Ishikawa (cell line): ENCODE measurements around the gene SLC6A19.

Experiments
- CEBPB ChIP-seq: IDR thresholded peaks from 2 replicates; pipeline ENCODE4 v1.6.1; 2012
- CREB1 ChIP-seq: IDR thresholded peaks from 2 replicates; pipeline ENCODE4 v1.6.1; 2012; ENCODE audit warnings: low read depth
- EGR1 ChIP-seq: IDR thresholded peaks from 2 replicates; pipeline ENCODE4 v1.6.1; 2012
- EP300 ChIP-seq: IDR thresholded peaks from 2 replicates; pipeline ENCODE4 v1.6.1; 2012; ENCODE audit warnings: borderline replicate concordance
- FOXM1 ChIP-seq: IDR thresholded peaks from 2 replicates; pipeline ENCODE4 v1.6.1; 2012; ENCODE audit warnings: low read depth, borderline replicate concordance
- MAX ChIP-seq: IDR thresholded peaks from 2 replicates; pipeline ENCODE4 v1.6.1; 2012
- NFIC ChIP-seq: IDR thresholded peaks from 2 replicates; pipeline ENCODE4 v1.6.1; 2012
- RAD21 ChIP-seq: IDR thresholded peaks from 2 replicates; pipeline ENCODE4 v1.6.1; 2012; ENCODE audit warnings: low read depth
- REST ChIP-seq: IDR thresholded peaks from 2 replicates; pipeline ENCODE4 v1.6.1; 2012; ENCODE audit warnings: low read depth, mild to moderate bottlenecking
- TAF1 ChIP-seq: IDR thresholded peaks from 2 replicates; pipeline ENCODE4 v1.6.1; 2012; ENCODE audit warnings: low read depth, mild to moderate bottlenecking
- TCF12 ChIP-seq: IDR thresholded peaks from 2 replicates; pipeline ENCODE4 v1.6.1; 2012; ENCODE audit warnings: low read depth
- TEAD4 ChIP-seq: IDR thresholded peaks from 2 replicates; pipeline ENCODE4 v1.6.1; 2012
- USF1 ChIP-seq: IDR thresholded peaks from 2 replicates; pipeline ENCODE4 v1.6.1; 2012
- YY1 ChIP-seq: IDR thresholded peaks from 2 replicates; pipeline ENCODE4 v1.6.1; 2012; ENCODE audit warnings: low read depth
- ZBTB7A ChIP-seq: IDR thresholded peaks from 2 replicates; pipeline ENCODE4 v1.6.1; 2012; ENCODE audit warnings: low read depth

Gene SLC6A19

GRCh38 chr5:1217596-1218206 is 16.3 kb downstream of the SLC6A19 start:
- TF ChIP-seq CEBPB (no peak), MAX (peak; percentile 86)

- no peak for TF ChIP-seq RAD21
- no peak for TF ChIP-seq EGR1
- TF ChIP-seq TCF12: no peak
- no peak for TF ChIP-seq REST
- no peak for TF ChIP-seq USF1
- TF ChIP-seq CREB1: no peak
- TF ChIP-seq NFIC: no peak
- no peak for TF ChIP-seq ZBTB7A
- no peak for TF ChIP-seq TAF1
- TF ChIP-seq TEAD4: no peak
- TF ChIP-seq MAX: no peak
- TF ChIP-seq CEBPB: no peak
- no peak for TF ChIP-seq YY1
- no peak for TF ChIP-seq EP300
- TF ChIP-seq FOXM1: no peak
These were observed 17.1 kb downstream of the SLC6A19 start for GRCh38 chr5:1218351-1219080.

- TF ChIP-seq TCF12 (no peak), EP300 (no peak), USF1 (no peak), YY1 (no peak), ZBTB7A (no peak), REST (no peak), RAD21 (no peak), CEBPB (no peak), MAX (no peak), TAF1 (no peak), CREB1 (no peak), NFIC (no peak), FOXM1 (no peak), TEAD4 (no peak), EGR1 (no peak)
These were observed 17.8 kb downstream of the SLC6A19 start for GRCh38 chr5:1219098-1219767.

- TF ChIP-seq NFIC: no peak
- no peak for TF ChIP-seq EGR1
- TF ChIP-seq TCF12: no peak
- no peak for TF ChIP-seq EP300
- no peak for TF ChIP-seq YY1
- no peak for TF ChIP-seq MAX
- no peak for TF ChIP-seq TEAD4
- no peak for TF ChIP-seq CREB1
- TF ChIP-seq TAF1: no peak
- no peak for TF ChIP-seq FOXM1
- no peak for TF ChIP-seq RAD21
- no peak for TF ChIP-seq REST
- TF ChIP-seq CEBPB: no peak
- no peak for TF ChIP-seq USF1
- TF ChIP-seq ZBTB7A: no peak
These were observed 18.3 kb downstream of the SLC6A19 start for GRCh38 chr5:1219768-1220100.
